Fibroblast of lung (primary cell): ENCODE results near the gene BMP7. TPM values are rescaled to one million over a fixed set of nuclear protein-coding genes. Genes with fewer than 3 reads are reported as not detected.
"Not testable (repeated sequence)": the region's sequence is repeated elsewhere in the genome, so short reads cannot be mapped to it uniquely, and the experiment has no call there.

ENCODE experiments used
- DNase-seq, 2 donors: peaks; one replicate each; pipeline versions ENCODE4 v3.0.0 to v3.0.0-alpha.2; 2010; ENCODE audit warnings: low read depth in 2 of 2
- H2AFZ ChIP-seq: 2 replicates; pipeline ENCODE4 v1.5.1; 2012; ENCODE audit warnings: low read length, control low read depth, inconsistent platforms
- H3K27ac ChIP-seq: 2 replicates; pipeline ENCODE4 v1.5.1; 2011; ENCODE audit warnings: low read length, control low read depth; ENCODE audit not compliant: insufficient read depth
- H3K27me3 ChIP-seq: 2 replicates; pipeline ENCODE4 v1.5.1; 2011; ENCODE audit warnings: mild to moderate bottlenecking, low read length; ENCODE audit not compliant: control insufficient read depth, insufficient read depth
- H3K36me3 ChIP-seq: 2 replicates; pipeline ENCODE4 v1.5.1; 2011; ENCODE audit warnings: low read length; ENCODE audit not compliant: control insufficient read depth, insufficient read depth
- H3K4me1 ChIP-seq: 2 replicates; pipeline ENCODE4 v1.5.1; 2011; ENCODE audit warnings: low read length; ENCODE audit not compliant: control insufficient read depth, insufficient read depth; ENCODE audit errors: extremely low read depth
- H3K4me2 ChIP-seq: 2 replicates; pipeline ENCODE4 v1.5.1; 2011; ENCODE audit warnings: low read length, control low read depth; ENCODE audit not compliant: insufficient read depth; ENCODE audit errors: extremely low read depth
- H3K4me3 ChIP-seq, 4 experiments: fragments of 200-600 bp in 1 of 4; sonication (generic) in 1 of 4; replicated peaks in 1 of 4; 2 replicates each; pipeline ENCODE4 v1.5.1; 2011 to 2016; ENCODE audit warnings: low read length in 4 of 4, low read depth in 3 of 4, mild to moderate bottlenecking in 3 of 4, control low read depth in 2 of 4, inconsistent platforms in 1 of 4, mixed read lengths in 1 of 4; ENCODE audit not compliant: insufficient read depth in 1 of 4; ENCODE audit errors: control extremely low read depth in 1 of 4
- H3K79me2 ChIP-seq: 2 replicates; pipeline ENCODE4 v1.5.1; 2012; ENCODE audit warnings: mild to moderate bottlenecking, low read length, inconsistent platforms; ENCODE audit not compliant: control insufficient read depth, insufficient read depth
- H3K9ac ChIP-seq: 2 replicates; pipeline ENCODE4 v1.5.1; 2011; ENCODE audit warnings: mild to moderate bottlenecking, low read length, control low read depth; ENCODE audit not compliant: insufficient read depth
- H3K9me3 ChIP-seq: 2 replicates; pipeline ENCODE4 v1.5.1; 2012; ENCODE audit warnings: low read depth, low read length; ENCODE audit not compliant: control insufficient read depth, insufficient read depth
- H4K20me1 ChIP-seq: 2 replicates; pipeline ENCODE4 v1.5.1; 2011; ENCODE audit warnings: low read length; ENCODE audit not compliant: control insufficient read depth, insufficient read depth; ENCODE audit errors: extremely low read depth
- EZH2 ChIP-seq: IDR thresholded peaks from 2 replicates; pipeline ENCODE4 v1.5.1; 2012; ENCODE audit warnings: low read length, control low read depth, mild to moderate bottlenecking; ENCODE audit errors: missing control alignments
- polyA plus RNA-seq, 2 donors: library from polyadenylated mRNA; depleted of rRNA in 1 of 2; stranded (reverse) in 1 of 2; unstranded in 1 of 2; fragments of >200 nt; gene quantifications; 2 replicates each; pipeline ENCODE4 v1.2.1, GENCODE V29; 2011 to 2012; ENCODE audit warnings: missing spikeins in 1 of 2
- total RNA-seq: library from RNA; depleted of rRNA; stranded (reverse); fragments of >200 nt; gene quantifications from 2 replicates; pipeline ENCODE4 v1.2.1, GENCODE V29; 2014
- TF ChIP-seq, protein P1 (sequence below), 2 donors: IDR thresholded peaks in 1 of 2; conservative IDR thresholded peaks in 1 of 2; 1 replicate in 1 of 2; 2 replicates in 1 of 2; pipeline ENCODE4 v1.5.1; 2011 to 2012; ENCODE audit warnings: low read length in 2 of 2, control low read depth in 1 of 2, inconsistent platforms in 1 of 2, low read depth in 1 of 2, mild to moderate bottlenecking in 1 of 2

Gene BMP7
- total and polyA plus RNA-seq, 2 donors (not counting 1 experiment from before 2014, with no cell fraction given) = not detected

DNA sequence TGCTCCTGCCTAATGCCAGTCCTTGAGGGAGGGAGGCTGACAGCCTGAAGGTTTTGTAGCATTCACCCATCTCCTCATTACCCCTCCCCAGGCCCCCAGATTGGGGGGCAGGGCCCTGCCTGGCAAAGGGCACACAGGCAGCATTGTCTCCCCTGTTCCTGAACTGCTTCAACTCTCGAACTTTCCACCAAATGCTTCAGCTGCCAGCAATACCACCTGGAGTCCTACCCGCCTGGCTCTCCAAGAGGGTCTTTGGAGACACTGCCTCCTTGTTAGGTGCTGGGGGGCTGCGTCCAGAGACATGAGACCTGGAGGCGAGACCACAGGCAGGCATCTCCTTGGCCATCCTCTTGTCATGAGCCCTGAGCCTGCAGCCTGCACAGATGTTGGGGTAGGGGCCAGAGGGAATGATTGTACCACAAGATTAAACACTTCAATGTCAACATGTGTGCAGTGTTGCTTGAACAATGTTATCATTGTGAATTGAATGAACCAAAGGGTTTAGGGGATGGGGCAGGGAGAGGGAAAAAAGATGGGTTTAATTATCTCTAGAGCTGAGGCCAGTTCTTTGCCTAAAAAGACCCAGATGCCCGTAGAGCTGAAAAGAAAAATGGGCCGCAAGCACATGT is 25.0 kb downstream of the BMP7 start:
- no peak for DNase-seq

DNA sequence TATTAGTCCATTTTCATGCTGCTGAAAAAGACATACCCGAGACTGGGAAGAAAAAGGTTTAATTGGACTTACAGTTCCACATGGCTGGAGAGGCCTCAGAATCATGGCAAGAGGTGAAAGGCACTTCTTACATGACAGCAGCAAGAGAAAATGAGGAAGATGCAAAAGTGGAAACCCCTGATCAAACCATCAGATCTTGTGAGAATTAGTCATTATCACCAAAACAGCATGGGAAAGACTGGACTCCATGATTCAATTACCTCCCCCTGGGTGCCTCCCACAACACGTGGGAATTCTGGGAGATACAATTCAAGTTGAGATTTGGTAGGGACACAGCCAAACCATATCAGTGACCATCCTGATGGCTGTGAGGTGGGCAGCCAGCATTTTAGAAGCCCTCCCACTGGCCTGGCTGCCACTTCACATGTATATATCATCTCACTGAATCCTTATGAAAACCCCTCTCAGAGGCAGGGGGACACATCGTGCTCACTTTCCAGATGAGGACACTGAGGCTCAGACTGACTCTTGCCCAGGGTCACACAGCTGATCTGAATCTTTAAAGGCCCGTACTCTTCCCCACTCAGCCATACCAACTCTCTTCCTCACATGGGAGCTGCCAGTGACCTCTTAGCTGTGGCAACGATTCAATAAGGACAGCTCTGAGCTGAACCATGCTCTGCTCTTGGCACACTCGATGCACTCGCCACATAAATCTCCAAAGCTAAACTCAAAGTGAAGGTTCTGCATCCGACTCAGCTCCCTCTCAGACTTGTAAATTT is 25.7 kb downstream of the BMP7 start:
- H3K79me2 ChIP-seq = no peaks in the 10 kb centered on the region
- TF ChIP-seq EZH2 = no peak
- TF ChIP-seq, protein P1, sequence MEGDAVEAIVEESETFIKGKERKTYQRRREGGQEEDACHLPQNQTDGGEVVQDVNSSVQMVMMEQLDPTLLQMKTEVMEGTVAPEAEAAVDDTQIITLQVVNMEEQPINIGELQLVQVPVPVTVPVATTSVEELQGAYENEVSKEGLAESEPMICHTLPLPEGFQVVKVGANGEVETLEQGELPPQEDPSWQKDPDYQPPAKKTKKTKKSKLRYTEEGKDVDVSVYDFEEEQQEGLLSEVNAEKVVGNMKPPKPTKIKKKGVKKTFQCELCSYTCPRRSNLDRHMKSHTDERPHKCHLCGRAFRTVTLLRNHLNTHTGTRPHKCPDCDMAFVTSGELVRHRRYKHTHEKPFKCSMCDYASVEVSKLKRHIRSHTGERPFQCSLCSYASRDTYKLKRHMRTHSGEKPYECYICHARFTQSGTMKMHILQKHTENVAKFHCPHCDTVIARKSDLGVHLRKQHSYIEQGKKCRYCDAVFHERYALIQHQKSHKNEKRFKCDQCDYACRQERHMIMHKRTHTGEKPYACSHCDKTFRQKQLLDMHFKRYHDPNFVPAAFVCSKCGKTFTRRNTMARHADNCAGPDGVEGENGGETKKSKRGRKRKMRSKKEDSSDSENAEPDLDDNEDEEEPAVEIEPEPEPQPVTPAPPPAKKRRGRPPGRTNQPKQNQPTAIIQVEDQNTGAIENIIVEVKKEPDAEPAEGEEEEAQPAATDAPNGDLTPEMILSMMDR (conservative IDR thresholded peaks at IDR 0.05 in 1 of 2, IDR thresholded peaks at IDR 0.05 in 1 of 2; ENCODE audit: low read depth in 1 of 2, low read length in 2 of 2) = no peak

More for the DNA sequence above, 25.0 kb downstream of the BMP7 start:
- TF ChIP-seq, protein P1 (conservative IDR thresholded peaks at IDR 0.05 in 1 of 2, IDR thresholded peaks at IDR 0.05 in 1 of 2; ENCODE audit: low read depth in 1 of 2, low read length in 2 of 2) = no peak
- TF ChIP-seq EZH2 = no peak
- H2AFZ ChIP-seq = no peak overlapping the region
- no peaks in the 10 kb centered on the region for H3K36me3 ChIP-seq
- H4K20me1 ChIP-seq = no peaks in the 10 kb centered on the region
- H3K4me2 ChIP-seq = no peak overlapping the region
- no peaks in the 10 kb centered on the region for H3K9me3 ChIP-seq
- no peaks in the 10 kb centered on the region for H3K4me1 ChIP-seq
- H3K79me2 ChIP-seq = no peaks in the 10 kb centered on the region
- H3K4me3 ChIP-seq = no peak overlapping the region
- H3K9ac ChIP-seq = no peak overlapping the region
- no peaks in the 10 kb centered on the region for H3K27me3 ChIP-seq
- no peak overlapping the region for H3K27ac ChIP-seq

DNA sequence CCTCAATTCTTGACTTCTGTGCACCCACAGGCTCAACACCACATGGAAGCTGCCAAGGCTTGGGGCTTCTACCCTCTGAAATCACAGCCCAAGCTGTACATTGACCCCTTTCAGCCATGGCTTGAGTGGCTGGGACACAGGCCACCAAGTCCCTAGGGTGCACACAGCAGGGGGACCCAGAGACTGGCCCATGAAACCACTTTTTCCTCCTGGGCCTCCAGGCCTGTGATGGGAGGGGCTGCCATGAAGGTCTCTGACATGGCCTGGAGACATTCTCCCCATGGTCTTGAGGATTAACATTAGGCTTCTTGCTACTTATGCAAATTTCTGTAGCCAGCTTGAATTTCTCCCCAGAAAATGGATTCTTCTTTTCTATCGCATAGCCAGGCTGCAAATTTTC is 26.7 kb downstream of the BMP7 start:
- not testable (repeated sequence) for H3K9me3 ChIP-seq, H3K27ac ChIP-seq, H3K36me3 ChIP-seq, H2AFZ ChIP-seq, H3K4me3 ChIP-seq, H4K20me1 ChIP-seq, H3K4me2 ChIP-seq, H3K79me2 ChIP-seq, H3K27me3 ChIP-seq, H3K9ac ChIP-seq, H3K4me1 ChIP-seq, DNase-seq

More for the DNA sequence above, 25.7 kb downstream of the BMP7 start:
- H4K20me1 ChIP-seq = no peaks in the 10 kb centered on the region
- H3K4me1 ChIP-seq = no peaks in the 10 kb centered on the region
- no peak overlapping the region for H3K4me3 ChIP-seq
- no peaks in the 10 kb centered on the region for H3K9me3 ChIP-seq
- H2AFZ ChIP-seq = no peak overlapping the region
- H3K27me3 ChIP-seq = no peaks in the 10 kb centered on the region
- H3K9ac ChIP-seq = no peak overlapping the region
- H3K36me3 ChIP-seq = no peaks in the 10 kb centered on the region
- no peak for DNase-seq
- no peak overlapping the region for H3K4me2 ChIP-seq
- H3K27ac ChIP-seq = no peak overlapping the region

DNA sequence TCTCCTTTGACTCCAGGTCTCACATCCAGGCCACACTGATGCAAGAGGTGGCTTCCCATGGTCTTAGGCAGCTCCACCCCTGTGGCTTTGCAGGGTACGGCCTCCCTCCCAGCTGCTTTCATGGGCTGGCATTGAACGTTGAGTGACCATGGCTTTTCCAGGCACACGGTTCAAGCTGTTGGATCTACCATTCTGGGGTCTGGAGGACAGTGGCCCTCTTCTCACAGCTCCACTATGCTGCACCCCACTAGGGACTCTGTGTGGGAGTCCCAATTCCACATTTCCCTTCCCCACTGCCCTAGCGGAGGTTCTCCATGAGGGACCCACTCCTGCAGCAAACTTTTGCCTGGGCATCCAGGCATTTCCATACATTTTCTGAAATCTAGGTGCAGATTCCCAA is 27.1 kb downstream of the BMP7 start:
- H3K9ac ChIP-seq, H3K79me2 ChIP-seq, H3K4me2 ChIP-seq, DNase-seq, H2AFZ ChIP-seq, H3K27me3 ChIP-seq, H3K9me3 ChIP-seq, H3K36me3 ChIP-seq, H3K4me1 ChIP-seq, H3K27ac ChIP-seq, H4K20me1 ChIP-seq, H3K4me3 ChIP-seq: not testable (repeated sequence)
